ENCODE data around the gene SEC16A.

GRCh38 chr9:136464241-136464640 lies 18.6 kb downstream of the SEC16A start:
- TF ChIP-seq CTCF (conservative IDR thresholded peaks at IDR 0.05 in 1 of 2, IDR thresholded peaks at IDR 0.05 in 1 of 2; ENCODE audit: extremely low read depth in 1 of 2, insufficient read depth in 1 of 2, low read depth in 1 of 2, low read length in 2 of 2), result no peak
- no peak for TF ChIP-seq EZH2 (IDR thresholded peaks at IDR 0.05; ENCODE audit: borderline replicate concordance, low read length)
